HEK293 (cell line): ENCODE measurements around the gene MACF1.

Source experiments
- CTCF ChIP-seq: fragments of 450-650 bp; formaldehyde crosslinking; IDR thresholded peaks from 2 replicates; pipeline ENCODE4 v1.5.1; 2016; ENCODE audit warnings: missing biosample characterization, missing genetic modification characterization
- OVOL3 ChIP-seq: fragments of 450-650 bp; formaldehyde crosslinking; IDR thresholded peaks from 2 replicates; pipeline ENCODE4 v1.5.1; 2016; ENCODE audit warnings: missing biosample characterization, missing genetic modification characterization
- PRDM6 ChIP-seq: fragments of 450-650 bp; formaldehyde crosslinking; IDR thresholded peaks from 2 replicates; pipeline ENCODE4 v1.5.1; 2017; ENCODE audit warnings: missing biosample characterization, missing genetic modification characterization
- TRIM28 ChIP-seq: IDR thresholded peaks from 2 replicates; pipeline ENCODE4 v1.6.1; 2011; ENCODE audit warnings: low read length, control low read depth, borderline replicate concordance
- TSHZ1 ChIP-seq: fragments of 450-650 bp; formaldehyde crosslinking; IDR thresholded peaks from 2 replicates; pipeline ENCODE4 v1.5.1; 2016; ENCODE audit warnings: missing biosample characterization, missing genetic modification characterization, borderline replicate concordance
- ZBTB11 ChIP-seq: fragments of 450-650 bp; formaldehyde crosslinking; conservative IDR thresholded peaks from 2 replicates; pipeline ENCODE4 v1.5.1; 2016; ENCODE audit warnings: low read depth, missing biosample characterization, missing genetic modification characterization
- ZFHX2 ChIP-seq: fragments of 450-650 bp; formaldehyde crosslinking; conservative IDR thresholded peaks from 2 replicates; pipeline ENCODE4 v1.5.1; 2016; ENCODE audit warnings: missing biosample characterization, missing genetic modification characterization
- ZNF114 ChIP-seq: fragments of 450-650 bp; formaldehyde crosslinking; IDR thresholded peaks from 2 replicates; pipeline ENCODE4 v1.5.0; 2017; ENCODE audit warnings: missing biosample characterization, missing genetic modification characterization
- ZNF146 ChIP-seq: fragments of 450-650 bp; formaldehyde crosslinking; IDR thresholded peaks from 2 replicates; pipeline ENCODE4 v1.5.1; 2016; ENCODE audit warnings: missing biosample characterization, missing genetic modification characterization
- ZNF155 ChIP-seq: fragments of 450-650 bp; formaldehyde crosslinking; IDR thresholded peaks from 2 replicates; pipeline ENCODE4 v1.5.1; 2016; ENCODE audit warnings: missing biosample characterization, missing genetic modification characterization
- ZNF184 ChIP-seq: fragments of 450-650 bp; IDR thresholded peaks from 2 replicates; pipeline ENCODE4 v1.5.1; 2018; ENCODE audit warnings: missing biosample characterization, mild to moderate bottlenecking, missing genetic modification characterization
- ZNF2 ChIP-seq: fragments of 450-650 bp; formaldehyde crosslinking; IDR thresholded peaks from 2 replicates; pipeline ENCODE4 v1.5.1; 2016; ENCODE audit warnings: missing biosample characterization, missing genetic modification characterization
- ZNF24 ChIP-seq: fragments of 450-650 bp; formaldehyde crosslinking; IDR thresholded peaks from 2 replicates; pipeline ENCODE4 v1.5.1; 2016; ENCODE audit warnings: missing biosample characterization, missing genetic modification characterization
- ZNF274 ChIP-seq, 2 experiments: fragments of 200-500 bp in 1 of 2; fragments of 450-650 bp in 1 of 2; sonication (Bioruptor generic) in 1 of 2; formaldehyde crosslinking in 1 of 2; IDR thresholded peaks; 2 replicates each; pipeline versions ENCODE4 v1.5.1 to v1.6.1; 2014 to 2016; ENCODE audit warnings: borderline replicate concordance in 1 of 2, inconsistent platforms in 1 of 2, low read length in 1 of 2, missing biosample characterization in 1 of 2, missing genetic modification characterization in 1 of 2
- ZNF292 ChIP-seq: fragments of 450-650 bp; formaldehyde crosslinking; IDR thresholded peaks from 2 replicates; pipeline ENCODE4 v1.5.1; 2016; ENCODE audit warnings: low read depth, missing biosample characterization, missing genetic modification characterization, borderline replicate concordance
- ZNF341 ChIP-seq: fragments of 450-650 bp; formaldehyde crosslinking; IDR thresholded peaks from 2 replicates; pipeline ENCODE4; 2016; ENCODE audit warnings: low read depth, missing biosample characterization, missing genetic modification characterization
- ZNF423 ChIP-seq: fragments of 450-650 bp; formaldehyde crosslinking; IDR thresholded peaks from 2 replicates; pipeline ENCODE4 v1.5.1; 2016; ENCODE audit warnings: missing biosample characterization, missing genetic modification characterization
- ZNF521 ChIP-seq: fragments of 450-650 bp; formaldehyde crosslinking; IDR thresholded peaks from 2 replicates; pipeline ENCODE4 v1.5.1; 2017; ENCODE audit warnings: missing biosample characterization, mild to moderate bottlenecking, missing genetic modification characterization
- ZNF596 ChIP-seq: fragments of 450-650 bp; IDR thresholded peaks from 2 replicates; pipeline ENCODE4 v1.5.0; 2018; ENCODE audit warnings: missing biosample characterization, mild to moderate bottlenecking, missing genetic modification characterization, moderate library complexity
- ZNF629 ChIP-seq: fragments of 450-650 bp; formaldehyde crosslinking; IDR thresholded peaks from 2 replicates; pipeline ENCODE4 v1.5.1; 2017; ENCODE audit warnings: missing biosample characterization, missing genetic modification characterization
- ZNF776 ChIP-seq: fragments of 450-650 bp; formaldehyde crosslinking; IDR thresholded peaks from 2 replicates; pipeline ENCODE4 v1.5.0; 2017; ENCODE audit warnings: missing biosample characterization, missing genetic modification characterization, borderline replicate concordance
- ZNF830 ChIP-seq: fragments of 450-650 bp; IDR thresholded peaks from 2 replicates; pipeline ENCODE4 v1.5.0; 2018; ENCODE audit warnings: missing biosample characterization, missing genetic modification characterization, low read depth, mild to moderate bottlenecking, moderate library complexity

MACF1 gene

GRCh38 chr1:39268906-39269305 lies 64.4 kb downstream of the MACF1 start (continued):
- TF ChIP-seq ZNF274 (IDR thresholded peaks at IDR 0.05; ENCODE audit: low read length) (no peak), ZNF274 (tag by site-specific recombination; IDR thresholded peaks at IDR 0.05; ENCODE audit: borderline replicate concordance) (no peak), ZNF629 (tag by site-specific recombination) (no peak), ZNF830 (no peak), ZNF155 (no peak), ZNF146 (no peak), ZBTB11 (tag by site-specific recombination) (no peak), ZNF596 (no peak), ZNF114 (tag by site-specific recombination) (no peak), ZNF423 (tag by site-specific recombination) (no peak), ZFHX2 (tag by site-specific recombination) (peak; percentile 40), ZNF2 (no peak), ZNF776 (tag by site-specific recombination) (no peak), ZNF24 (tag by site-specific recombination) (no peak), PRDM6 (tag by site-specific recombination) (no peak), OVOL3 (tag by site-specific recombination) (no peak), ZNF292 (tag by site-specific recombination) (no peak), ZNF341 (tag by site-specific recombination) (no peak), ZNF521 (tag by site-specific recombination) (no peak), TSHZ1 (tag by site-specific recombination) (no peak), TRIM28 (no peak), CTCF (tag by site-specific recombination) (no peak), ZNF184 (tag by site-specific recombination) (no peak)
- TF ChIP-seq, all 188 proteins: peak for 9
